ENCODE data around the gene TELO2.

TELO2 gene

DNA sequence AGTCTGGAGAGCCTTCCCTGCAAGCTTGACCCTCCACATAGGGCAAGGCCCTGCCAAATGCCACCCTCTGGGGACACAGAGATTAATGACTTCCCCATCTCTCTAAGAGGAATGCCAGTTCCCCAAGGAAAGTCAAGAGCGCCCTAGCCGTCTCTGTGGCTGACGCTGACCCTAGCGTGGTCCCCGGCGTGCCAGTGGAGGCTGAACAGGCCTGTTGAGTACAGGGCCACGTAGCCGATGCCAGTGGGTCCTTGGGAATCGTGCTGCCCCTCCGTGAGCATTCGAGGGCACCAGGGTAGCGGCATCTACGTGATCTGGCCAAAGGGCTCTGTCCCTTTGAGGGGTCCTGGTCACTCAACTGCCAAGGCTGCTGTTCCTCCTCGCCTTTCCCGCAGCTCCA lies 57.5 kb downstream of the TELO2 start:
- no peak overlapping the region for H3K4me3 ChIP-seq (ENCODE audit: low read depth, low read length)

DNA sequence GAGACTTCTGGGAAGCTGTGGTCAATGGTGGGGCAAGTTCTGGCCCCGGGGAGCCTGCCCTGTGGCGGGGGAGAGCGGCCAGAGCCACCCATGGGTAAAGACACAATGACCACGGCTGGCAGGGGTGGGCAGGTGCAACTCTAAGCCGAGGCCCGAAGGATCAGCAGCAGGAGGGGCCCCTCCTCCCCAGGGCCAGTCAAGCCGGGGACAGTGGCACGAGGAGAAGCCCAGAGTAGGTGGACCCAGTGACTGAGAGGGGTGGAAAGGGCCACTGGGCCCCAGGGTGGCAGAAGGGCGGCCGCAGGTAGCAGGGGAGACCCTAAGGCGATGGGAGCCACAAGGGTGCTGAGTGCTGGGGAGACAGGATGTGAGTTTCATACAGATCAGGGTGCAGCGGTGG lies 58.0 kb downstream of the TELO2 start:
- no peak overlapping the region for H3K4me3 ChIP-seq (ENCODE audit: low read depth, low read length)

DNA sequence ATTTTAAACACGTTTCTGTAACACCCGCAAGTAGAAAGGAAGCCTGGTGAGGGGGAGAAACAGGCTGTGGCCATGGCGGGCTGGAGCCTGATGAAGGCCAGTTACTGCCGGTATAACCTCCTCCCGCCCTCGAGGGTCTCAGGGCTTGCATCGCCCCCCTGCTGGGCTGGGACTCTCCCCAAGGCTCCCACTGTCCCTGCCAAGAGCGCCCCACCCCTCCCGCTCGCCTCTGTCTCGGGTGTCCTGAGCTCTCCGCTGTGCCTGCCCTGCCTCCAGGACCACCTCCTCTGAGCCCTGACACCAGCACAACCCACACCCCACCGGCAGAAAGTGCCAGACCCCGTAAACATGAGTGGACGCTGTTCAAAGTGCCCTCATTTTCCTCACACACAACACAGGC lies 59.0 kb downstream of the TELO2 start:
- no peak overlapping the region for H3K4me3 ChIP-seq (ENCODE audit: low read depth, low read length)

DNA sequence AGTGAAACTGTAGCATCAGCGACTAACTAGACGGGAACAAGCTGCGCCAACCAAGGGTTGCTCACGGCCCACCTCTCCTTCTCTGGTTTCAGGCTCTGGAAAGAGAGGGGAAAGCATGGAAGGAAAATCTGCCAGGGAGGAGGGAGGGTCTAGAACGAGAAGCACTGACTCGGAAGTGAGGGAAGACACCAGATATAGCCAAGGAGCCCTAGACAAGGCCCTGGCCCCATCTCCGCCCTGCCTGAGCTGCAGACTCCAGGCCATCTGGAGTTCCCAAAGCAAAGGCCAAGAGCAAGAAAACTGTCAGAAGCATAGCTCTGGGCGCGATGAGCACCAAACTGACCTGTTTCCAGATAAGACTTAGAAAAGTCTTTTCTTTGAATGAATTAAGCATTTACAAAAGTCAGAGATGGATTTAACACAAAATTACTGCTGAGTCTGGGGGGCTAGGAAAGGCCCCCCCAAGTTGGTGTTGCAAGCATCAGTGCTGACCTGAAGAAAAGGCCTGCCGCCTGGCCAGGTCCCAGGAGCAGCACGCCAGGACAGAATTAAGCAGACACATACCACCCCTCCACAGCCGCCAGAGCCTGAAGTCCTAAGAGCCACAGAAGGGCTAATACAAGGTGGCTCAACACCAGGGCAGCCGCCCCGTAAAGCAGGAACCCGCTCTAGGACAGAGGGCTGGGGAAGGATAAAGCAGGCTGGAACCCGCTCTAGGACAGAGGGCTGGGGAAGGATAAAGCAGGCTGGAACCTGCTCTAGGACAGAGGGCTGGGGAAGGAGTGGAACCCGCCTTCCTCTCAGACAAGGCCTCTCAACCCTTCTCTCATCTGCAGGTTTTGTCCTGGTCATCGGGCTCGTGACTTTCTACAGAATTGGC lies 61.0 kb downstream of the TELO2 start:
- no peak overlapping the region for H3K4me3 ChIP-seq (ENCODE audit: low read depth, low read length)

DNA sequence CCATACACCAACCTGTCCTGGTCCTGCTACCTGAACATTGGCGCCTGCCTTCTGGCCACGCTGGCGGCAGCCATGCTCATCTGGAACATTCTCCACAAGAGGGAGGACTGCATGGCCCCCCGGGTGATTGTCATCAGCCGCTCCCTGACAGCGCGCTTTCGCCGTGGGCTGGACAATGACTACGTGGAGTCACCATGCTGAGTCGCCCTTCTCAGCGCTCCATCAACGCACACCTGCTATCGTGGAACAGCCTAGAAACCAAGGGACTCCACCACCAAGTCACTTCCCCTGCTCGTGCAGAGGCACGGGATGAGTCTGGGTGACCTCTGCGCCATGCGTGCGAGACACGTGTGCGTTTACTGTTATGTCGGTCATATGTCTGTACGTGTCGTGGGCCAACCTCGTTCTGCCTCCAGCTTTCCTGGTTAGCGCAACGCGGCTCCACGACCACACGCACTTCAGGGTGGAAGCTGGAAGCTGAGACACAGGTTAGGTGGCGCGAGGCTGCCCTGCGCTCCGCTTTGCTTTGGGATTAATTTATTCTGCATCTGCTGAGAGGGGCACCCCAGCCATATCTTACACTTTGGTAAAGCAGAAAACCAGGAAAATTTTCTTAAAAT lies 61.8 kb downstream of the TELO2 start:
- no peak overlapping the region for H3K4me3 ChIP-seq (ENCODE audit: low read depth, low read length)

DNA sequence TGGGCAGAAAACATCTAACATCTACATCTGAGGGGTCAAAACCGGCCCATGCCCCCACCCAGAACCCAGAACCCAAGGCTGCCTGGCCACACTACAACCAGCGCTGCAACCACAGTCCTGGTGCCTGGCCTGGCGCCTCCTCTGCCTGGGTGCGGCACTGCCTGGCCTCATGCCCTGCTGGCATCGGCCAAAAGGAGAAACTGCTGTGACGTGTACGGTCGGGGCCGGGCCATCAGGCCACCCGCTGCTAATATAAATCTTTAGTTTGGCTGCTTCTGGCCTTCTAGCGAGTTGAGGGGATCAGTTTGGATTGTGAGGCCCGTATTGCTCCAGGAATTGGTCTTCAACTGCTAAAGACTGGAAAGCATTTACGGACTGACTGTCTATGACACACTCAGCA lies 63.1 kb downstream of the TELO2 start:
- no peak overlapping the region for H3K4me3 ChIP-seq (ENCODE audit: low read depth, low read length)

DNA sequence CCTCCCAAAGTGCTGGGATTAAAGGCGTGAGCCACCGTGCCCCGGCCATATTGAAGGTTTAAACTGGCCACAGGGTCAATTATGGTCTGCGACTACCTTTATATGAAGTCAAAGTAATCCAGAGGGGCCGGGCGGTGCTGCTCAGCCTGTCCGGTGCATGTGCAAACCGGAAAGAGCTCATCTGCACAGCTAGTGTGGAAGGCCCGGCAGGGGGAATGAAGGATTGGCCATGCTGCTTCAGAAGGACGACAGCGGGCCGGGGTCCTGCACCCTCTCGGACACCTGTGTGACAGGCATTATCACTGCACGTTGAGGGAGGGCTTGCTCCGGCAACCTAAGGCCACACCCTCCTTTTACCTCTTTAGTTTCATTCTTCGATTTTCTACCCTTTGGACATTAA lies 63.9 kb downstream of the TELO2 start:
- H3K4me3 ChIP-seq (ENCODE audit: low read depth, low read length): no peak overlapping the region

DNA sequence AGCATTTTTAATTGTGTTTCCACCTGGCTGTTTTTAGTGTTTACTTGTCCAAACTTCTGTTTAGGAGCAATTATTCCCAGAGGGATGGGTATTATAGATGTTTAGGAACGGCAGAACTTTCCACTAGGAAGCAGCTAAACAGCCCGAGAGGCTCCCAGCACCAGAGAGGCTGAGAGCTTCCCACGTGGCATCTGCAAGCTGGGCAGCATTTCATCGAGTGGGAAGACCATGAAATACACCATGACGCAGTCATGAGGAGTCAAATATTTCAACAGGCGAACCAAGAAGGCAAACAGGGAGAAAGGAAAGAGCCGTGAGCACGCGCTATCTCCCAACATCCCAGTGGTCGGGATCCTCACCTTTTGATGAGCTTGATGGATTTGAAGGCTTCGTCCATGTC lies 64.4 kb downstream of the TELO2 start:
- H3K4me3 ChIP-seq (ENCODE audit: low read depth, low read length): no peak overlapping the region

DNA sequence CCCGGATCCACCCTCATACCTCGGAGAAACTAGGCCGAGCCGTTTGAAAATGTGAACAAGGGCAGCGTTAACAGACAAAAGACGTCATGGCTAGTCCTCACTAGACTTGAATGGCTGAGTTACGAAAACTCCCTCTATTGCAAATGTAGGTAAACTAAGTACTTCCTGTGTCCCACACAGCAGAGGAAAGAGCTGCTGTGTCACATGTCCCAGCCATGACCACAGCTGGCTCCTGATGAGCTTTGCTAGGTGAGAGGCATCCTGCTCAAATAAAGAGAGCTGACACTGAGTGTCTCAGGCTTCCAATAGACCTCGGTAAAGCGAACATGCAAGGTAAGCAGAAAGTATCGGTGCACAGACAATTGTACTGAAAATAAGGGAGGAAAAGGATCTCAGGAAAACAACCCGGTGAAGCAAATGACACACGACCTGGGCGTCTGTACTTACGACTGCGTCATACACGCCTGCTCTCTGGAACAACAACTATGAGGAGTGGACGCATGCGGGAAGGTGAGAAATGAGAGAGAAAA lies 66.4 kb downstream of the TELO2 start:
- no peak overlapping the region for H3K4me3 ChIP-seq (ENCODE audit: low read depth, low read length)
